ENCODE results near the gene WDR70.

WDR70 gene

GRCh38 chr5:37567566-37567965, 188.4 kb downstream of the WDR70 start:
- no peak overlapping the region for H3K4me3 ChIP-seq (ENCODE audit: low read depth, low read length)
- TF ChIP-seq, protein P1, sequence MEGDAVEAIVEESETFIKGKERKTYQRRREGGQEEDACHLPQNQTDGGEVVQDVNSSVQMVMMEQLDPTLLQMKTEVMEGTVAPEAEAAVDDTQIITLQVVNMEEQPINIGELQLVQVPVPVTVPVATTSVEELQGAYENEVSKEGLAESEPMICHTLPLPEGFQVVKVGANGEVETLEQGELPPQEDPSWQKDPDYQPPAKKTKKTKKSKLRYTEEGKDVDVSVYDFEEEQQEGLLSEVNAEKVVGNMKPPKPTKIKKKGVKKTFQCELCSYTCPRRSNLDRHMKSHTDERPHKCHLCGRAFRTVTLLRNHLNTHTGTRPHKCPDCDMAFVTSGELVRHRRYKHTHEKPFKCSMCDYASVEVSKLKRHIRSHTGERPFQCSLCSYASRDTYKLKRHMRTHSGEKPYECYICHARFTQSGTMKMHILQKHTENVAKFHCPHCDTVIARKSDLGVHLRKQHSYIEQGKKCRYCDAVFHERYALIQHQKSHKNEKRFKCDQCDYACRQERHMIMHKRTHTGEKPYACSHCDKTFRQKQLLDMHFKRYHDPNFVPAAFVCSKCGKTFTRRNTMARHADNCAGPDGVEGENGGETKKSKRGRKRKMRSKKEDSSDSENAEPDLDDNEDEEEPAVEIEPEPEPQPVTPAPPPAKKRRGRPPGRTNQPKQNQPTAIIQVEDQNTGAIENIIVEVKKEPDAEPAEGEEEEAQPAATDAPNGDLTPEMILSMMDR (IDR thresholded peaks at IDR 0.05; ENCODE audit: low read depth, low read length, missing control alignments): no peak
- DNase-seq (ENCODE audit: low read depth): no peak

GRCh38 chr5:37568018-37568753, 189.1 kb downstream of the WDR70 start:
- TF ChIP-seq, protein P1 (IDR thresholded peaks at IDR 0.05; ENCODE audit: low read depth, low read length, missing control alignments): no peak
- no peak overlapping the region for H3K4me3 ChIP-seq (ENCODE audit: low read depth, low read length)

GRCh38 chr5:37568893-37569292, 189.8 kb downstream of the WDR70 start:
- H3K4me3 ChIP-seq (ENCODE audit: low read depth, low read length): no peak overlapping the region
- TF ChIP-seq, protein P1 (IDR thresholded peaks at IDR 0.05; ENCODE audit: low read depth, low read length, missing control alignments): no peak
- no peak for DNase-seq (ENCODE audit: low read depth)

More at GRCh38 chr5:37568018-37568753, 189.1 kb downstream of the WDR70 start:
- DNase-seq (ENCODE audit: low read depth): no peak

GRCh38 chr5:37569466-37569865, 190.3 kb downstream of the WDR70 start:
- TF ChIP-seq, protein P1 (IDR thresholded peaks at IDR 0.05; ENCODE audit: low read depth, low read length, missing control alignments): no peak
- no peak for DNase-seq (ENCODE audit: low read depth)
- no peak overlapping the region for H3K4me3 ChIP-seq (ENCODE audit: low read depth, low read length)

GRCh38 chr5:37570597-37570996, 191.5 kb downstream of the WDR70 start:
- no peak overlapping the region for H3K4me3 ChIP-seq (ENCODE audit: low read depth, low read length)
- TF ChIP-seq, protein P1 (IDR thresholded peaks at IDR 0.05; ENCODE audit: low read depth, low read length, missing control alignments): no peak
- no peak for DNase-seq (ENCODE audit: low read depth)

DNA sequence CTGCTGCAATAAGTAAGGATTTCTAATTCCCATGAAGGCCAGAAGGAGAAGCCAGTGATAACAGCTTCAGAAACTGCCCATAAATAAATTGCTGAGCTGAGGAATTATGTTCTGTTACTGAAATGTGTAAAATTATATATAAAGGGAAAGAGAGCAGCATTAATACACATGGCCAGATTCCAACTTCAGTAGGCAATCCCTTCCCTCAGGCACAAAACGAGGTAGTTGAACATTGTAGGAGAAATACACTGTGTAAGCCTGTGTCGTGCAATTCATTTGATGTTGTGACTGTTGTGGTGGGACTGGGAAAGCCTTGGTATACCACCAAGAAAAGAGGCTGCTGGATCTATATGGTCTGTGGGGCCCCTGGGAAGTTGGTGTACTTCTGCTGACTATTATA, 192.9 kb downstream of the WDR70 start:
- no peak overlapping the region for H3K4me3 ChIP-seq (ENCODE audit: low read depth, low read length)
- no peak for DNase-seq (ENCODE audit: low read depth)
- TF ChIP-seq, protein P1 (IDR thresholded peaks at IDR 0.05; ENCODE audit: low read depth, low read length, missing control alignments): no peak
